GM19372 (cell line): Measurements from ENCODE around the gene KCTD12.

Source experiments
- ATAC-seq: cut with Tn5 transposase; IDR thresholded peaks from one replicate; pipeline ENCODE4 v1.9.1; 2021; ENCODE audit warnings: mild to moderate bottlenecking, low read depth, moderate library complexity; ENCODE audit not compliant: unreplicated experiment

The KCTD12 gene

GRCh38 chr13:76888421-76888820 is 2.2 kb upstream of the KCTD12 start:
- no peak for ATAC-seq

DNA sequence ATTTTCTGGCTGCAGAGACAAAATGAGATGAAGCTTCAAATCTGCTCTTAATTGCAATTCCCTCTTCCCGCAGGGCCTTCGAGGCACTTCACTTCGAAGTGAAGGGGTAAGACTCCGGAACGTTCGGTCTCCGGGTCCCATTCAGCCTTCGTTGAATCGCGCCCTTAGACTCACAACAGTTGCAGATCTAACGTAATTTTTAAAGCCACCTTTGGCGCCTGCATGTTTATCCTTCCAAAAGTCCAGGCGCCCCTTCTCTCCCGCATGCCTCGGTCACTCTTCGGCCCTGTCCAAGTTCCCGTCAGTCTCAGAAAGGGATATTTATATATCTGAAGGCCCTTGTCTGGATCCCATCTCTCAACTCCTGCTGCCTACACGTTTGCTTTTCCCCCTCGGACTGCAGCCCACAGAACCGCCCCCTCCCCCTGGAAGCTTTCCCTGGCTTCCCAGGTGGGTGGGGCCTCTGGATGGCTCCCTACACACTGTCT is 915 bp upstream of the KCTD12 start:
- ATAC-seq, result no peak

DNA sequence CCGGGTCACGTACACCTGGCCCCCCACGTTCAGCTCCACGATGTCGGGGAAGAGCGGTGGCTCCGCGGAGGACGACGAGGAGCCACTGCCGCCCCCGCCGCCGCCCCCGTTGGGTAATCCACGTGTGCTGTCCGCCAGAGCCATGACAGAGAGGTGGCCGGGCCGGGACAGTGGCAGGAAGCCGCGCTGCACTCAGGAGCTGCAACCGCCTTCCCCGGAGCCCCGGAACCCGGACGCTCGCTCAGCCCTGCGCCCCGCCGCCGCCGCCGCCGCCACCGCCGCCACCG is 257 bp downstream of the KCTD12 start:
- ATAC-seq, result peak; percentile 21

DNA sequence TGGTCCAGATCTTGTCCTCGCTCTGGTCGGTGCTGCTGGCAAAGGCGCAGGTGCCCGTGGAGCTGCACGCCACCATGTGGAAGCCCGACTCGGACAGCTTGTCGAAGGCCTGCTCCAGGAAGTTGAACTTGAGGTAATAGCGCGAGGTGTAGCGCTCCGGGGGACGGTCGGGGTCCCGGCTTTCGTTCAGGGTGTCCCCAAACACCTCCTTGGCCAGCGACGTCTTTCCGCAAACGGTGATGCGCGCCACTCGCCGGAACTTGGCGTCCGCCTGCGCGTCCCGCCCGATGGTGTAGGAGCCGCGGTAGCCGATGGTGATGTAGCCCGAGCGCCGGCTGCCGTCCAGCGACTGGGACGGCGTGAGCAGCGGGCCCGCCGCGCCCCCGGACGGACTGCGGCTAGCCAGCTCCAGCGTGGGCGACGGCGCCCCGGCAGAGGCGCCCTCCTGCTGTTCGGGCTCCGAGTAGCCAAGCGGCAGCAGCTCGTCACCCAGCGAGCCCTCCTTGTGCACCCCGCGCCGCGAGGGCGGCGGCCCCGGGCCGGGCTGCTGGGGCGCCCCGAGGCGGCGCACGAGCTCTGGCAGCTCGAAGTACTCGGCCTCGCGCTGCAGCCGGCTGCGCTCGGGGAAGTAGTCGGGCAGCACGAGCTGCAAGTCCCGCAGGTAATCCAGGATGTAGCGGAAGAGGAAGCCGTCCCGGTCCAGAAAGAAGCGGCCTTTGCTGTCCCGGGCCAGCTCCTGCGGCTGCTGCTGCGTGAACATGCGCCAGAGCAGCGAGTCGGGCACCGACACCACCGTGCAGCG is 801 bp downstream of the KCTD12 start:
- peak; percentile 40 for ATAC-seq

DNA sequence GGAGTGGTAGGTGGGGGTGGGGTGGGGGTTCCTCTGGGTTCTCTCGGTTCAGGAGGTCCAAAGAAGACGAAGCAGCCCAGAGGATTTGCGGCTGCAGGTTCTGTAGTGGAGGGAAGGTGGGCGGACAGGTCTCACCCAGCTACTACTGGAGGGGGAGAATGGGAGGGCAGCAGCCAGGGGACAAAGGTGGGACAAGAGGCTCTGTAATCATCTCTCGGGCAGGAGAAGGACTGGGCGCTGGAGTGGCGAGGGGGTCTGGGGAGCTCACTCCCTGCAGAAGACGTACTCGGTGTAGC is 1.4 kb downstream of the KCTD12 start:
- no peak for ATAC-seq

- ATAC-seq, result no peak
Measured at GRCh38 chr13:76884186-76884906, 1.9 kb downstream of the KCTD12 start.

DNA sequence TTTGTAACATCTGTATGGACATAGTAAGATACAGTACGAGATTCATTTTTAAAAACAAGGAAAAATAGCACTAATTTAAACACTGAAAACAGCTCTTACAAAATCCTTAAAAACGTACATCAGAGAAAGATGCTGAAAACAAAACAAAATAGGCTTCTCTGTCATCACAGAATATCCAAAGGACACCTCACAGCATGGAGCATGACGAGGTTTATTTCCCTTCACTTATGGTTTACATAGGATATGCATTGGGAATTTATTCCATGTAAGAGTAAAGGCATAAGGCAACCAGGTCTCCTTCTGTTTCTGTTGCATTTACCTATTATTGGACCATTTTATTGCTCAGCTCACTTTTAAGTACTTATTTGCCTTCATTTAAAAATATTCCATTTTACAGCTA is 3.0 kb downstream of the KCTD12 start:
- no peak for ATAC-seq

DNA sequence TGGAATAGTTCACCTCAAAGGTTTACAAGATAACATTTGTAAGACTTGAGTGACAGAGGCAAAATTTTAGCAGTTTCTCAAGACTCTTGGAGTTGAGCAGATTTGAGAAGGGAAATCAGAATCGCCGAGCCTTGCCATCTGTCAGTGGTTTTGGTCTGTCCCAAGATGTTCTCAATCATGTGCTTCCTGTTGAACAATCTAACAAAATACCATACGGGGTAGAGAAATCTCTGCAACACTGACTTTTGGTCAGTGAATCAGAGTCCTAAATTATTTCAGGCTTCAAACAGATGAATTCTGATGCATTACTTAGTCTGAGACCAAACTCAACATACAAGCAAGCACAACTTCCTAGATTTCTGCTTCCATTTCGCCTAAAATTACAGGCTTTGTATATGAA is 3.8 kb downstream of the KCTD12 start:
- no peak for ATAC-seq

DNA sequence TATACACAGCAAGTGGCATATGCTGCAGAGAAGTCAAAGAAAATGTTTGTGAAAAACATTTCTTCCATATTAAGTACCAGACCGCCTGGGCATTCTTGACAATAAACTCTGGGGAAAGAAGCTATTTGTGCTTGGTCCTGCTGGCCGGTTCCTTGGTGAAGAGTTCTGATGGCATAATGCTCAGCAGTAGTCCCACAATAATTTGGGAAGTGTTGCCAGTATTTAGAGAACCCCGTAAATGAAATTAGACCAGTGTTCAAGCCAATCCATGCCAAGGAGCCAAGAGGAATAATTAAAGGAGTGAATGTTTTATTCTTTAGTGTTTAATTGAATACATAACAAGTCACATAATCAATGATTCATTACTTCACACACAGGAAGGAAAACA is 6.3 kb downstream of the KCTD12 start:
- ATAC-seq, result no peak

GRCh38 chr13:76879203-76879882 is 6.9 kb downstream of the KCTD12 start:
- ATAC-seq, result peak; percentile 96

DNA sequence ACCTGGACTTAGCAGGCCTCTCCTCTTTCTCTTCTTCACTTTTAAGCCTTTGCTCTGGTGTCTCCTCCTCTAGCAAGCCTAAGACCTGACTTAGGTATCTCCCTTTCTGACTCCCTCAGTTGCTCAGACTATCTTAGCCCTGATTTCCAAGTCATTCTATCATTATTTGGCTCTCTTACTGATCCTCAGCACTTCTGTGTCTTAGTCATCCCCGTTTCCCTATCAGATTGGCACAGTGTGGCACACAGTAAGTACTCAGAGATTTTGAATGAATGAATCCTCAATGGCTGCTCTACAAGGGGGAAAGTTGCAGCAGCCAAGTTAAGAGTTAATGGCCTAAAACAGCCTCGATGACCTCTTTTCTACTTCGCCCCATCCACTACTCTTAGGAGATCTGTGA is 8.2 kb downstream of the KCTD12 start:
- ATAC-seq, result no peak

DNA sequence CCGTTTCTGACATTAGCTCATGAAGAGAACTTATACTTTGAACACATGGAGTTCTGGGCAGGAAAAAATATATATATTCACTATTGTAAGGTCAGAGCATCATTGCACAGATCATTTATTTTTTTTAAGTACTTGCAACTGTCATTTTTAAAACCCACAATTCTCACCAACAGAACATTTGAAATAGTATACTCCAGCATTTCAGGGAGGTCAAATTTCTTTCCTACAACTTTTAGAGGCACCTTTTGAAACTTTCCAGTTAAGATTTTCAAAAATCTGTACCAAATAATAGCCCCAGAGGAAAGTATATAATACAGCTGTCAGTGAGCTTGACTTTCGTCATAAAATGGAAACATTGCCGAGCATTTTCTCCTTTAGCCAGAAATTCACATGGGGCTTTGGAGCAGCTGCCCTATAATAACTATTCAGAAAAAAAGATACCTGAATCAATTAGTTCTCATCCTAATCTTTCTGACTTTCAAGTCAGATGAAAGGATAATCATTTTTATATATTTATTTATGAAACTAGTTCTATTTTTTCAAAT is 10.9 kb downstream of the KCTD12 start:
- ATAC-seq, result no peak

- ATAC-seq, result peak; percentile 47
Measured at GRCh38 chr13:76874479-76874878, 11.7 kb downstream of the KCTD12 start.

- no peak for ATAC-seq
Measured at GRCh38 chr13:76873445-76873844, 12.8 kb downstream of the KCTD12 start.

DNA sequence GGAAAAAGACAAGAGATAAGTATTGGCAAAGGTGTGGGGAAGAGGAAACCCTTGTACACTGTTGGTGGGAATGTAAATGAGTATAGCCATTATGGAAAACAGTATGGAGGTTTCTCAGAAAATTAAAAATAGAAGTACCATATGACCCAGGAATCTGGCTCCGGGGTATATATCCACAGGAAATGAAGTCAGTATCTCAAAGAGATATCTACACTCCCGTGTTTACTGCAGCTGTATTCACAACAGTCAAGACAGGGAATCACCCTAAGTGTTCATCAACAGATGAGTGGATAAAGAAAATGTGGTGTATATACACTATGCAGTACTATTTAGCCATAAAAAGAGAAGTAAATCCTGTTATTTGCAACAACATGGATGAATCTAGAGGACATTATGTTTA is 13.5 kb downstream of the KCTD12 start:
- no peak for ATAC-seq

DNA sequence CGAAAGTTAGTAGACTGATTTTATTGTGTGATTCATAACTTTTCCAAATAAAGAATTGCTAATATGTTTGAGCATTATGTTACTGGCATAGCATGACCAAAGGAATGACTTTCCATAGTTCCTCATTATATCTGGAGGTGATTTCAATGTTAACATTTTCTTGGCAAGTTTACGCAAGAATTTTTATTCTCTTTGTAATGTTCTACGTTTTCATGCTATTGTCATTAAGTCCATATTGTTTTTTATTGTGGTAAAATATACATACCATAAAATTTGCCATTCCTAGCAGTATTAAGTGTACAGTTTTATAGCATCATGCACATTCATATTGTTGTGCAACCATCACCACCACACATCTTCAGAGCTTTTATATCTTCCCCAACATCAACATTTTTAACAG is 14.8 kb downstream of the KCTD12 start:
- ATAC-seq, result no peak

DNA sequence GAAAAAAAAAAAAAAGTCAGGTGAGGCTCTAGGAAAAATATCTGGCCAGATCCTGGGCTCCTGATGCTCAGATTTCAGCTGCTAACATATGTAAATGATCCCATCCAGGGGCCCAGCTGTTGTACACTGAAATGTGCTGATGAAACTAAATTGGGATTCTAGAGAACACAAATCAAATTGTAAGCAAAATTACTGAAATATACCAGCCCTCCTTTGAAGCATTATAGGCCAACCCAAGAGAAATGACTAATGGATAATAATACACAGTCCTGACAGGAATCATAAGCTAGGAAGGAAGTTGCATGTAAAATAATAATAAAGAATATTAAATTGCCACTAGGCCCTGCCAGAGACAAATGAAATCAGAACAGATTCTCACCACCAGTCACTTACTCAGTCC is 17.8 kb downstream of the KCTD12 start:
- ATAC-seq, result no peak

DNA sequence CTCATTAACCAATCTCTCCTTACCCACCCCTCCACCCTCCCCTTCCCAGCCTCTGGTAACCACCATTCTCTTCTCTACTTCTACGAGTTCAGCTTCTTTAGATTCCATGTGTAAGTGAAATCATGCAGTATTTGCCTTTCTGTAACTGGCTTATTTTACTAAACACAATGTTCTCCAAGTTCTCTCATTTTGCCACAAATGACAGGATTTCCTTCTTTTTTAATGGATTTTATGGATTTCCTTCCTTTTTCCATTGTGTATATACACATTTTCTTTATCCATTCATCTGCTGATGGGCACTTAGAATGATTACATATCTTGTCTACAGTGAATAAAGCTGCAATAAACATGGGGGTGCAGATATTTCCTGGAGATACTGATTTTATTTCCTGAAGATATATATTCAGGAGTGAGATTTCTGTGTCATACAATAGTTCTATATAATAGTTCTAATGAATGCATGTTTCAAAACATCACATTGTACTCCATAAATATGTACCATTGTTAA is 20.2 kb downstream of the KCTD12 start:
- no peak for ATAC-seq

GRCh38 chr13:76865109-76865508 is 21.1 kb downstream of the KCTD12 start:
- ATAC-seq, result no peak

- no peak for ATAC-seq
Measured at GRCh38 chr13:76864259-76864658, 21.9 kb downstream of the KCTD12 start.

DNA sequence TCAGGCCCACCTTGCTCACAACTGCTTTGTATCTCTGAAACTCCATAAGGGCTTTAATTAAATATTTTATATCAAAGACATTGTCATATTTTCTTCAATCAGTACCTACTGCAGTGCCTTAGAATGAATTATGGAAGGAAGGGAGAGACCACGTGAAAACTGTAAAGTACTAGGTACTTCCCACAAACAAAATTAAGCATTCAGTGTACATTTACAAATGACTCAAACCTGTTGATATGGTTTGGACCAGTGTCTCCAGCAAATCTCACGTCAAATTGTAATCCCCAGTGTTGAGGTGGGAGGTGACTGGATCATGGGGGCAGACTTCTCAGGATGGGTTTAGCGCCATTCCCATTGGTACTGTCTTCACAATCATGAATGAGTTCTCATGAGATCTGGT is 23.2 kb downstream of the KCTD12 start:
- no peak for ATAC-seq
